22Rv1 (cell line): ENCODE data around the gene WIZ.

Experiments
- CTCF ChIP-seq: fragments of 450-650 bp; IDR thresholded peaks from 2 replicates; pipeline ENCODE4 v1.5.1; 2017; ENCODE audit warnings: mild to moderate bottlenecking
- ZFX ChIP-seq: fragments of 450-650 bp; IDR thresholded peaks from 2 replicates; pipeline ENCODE4 v1.6.1; 2017; ENCODE audit warnings: antibody characterized with exemption, borderline replicate concordance

- TF ChIP-seq CTCF, result no peak
- no peak for TF ChIP-seq ZFX
These were observed 77.3 kb downstream of the WIZ start for GRCh38 chr19:15372470-15372869.
